GM03348 (cell line): ENCODE data around the gene MBD5.
A peak's percentile ranks its signal among the peaks of the same experiment; 100 is the strongest.
"Not testable (repeated sequence)": the region's sequence is repeated elsewhere in the genome, so short reads cannot be mapped to it uniquely, and the experiment has no call there.

Experiments
- DNase-seq: peaks from one replicate; pipeline ENCODE4 v3.0.0; 2012; ENCODE audit warnings: low spot score

Gene MBD5

GRCh38 chr2:148021059-148021861 is at the start of gene MBD5:
TSS of gene MBD5 (plus strand) at chr2:148021091.
- DNase-seq: peak; percentile 43

- no peak for DNase-seq
Measured at GRCh38 chr2:147976102-147976501, 44.8 kb upstream of the MBD5 start.

GRCh38 chr2:147977679-147978078 is 43.2 kb upstream of the MBD5 start:
- no peak for DNase-seq

- no peak for DNase-seq
Measured at GRCh38 chr2:147980940-147981528, 39.9 kb upstream of the MBD5 start.

DNA sequence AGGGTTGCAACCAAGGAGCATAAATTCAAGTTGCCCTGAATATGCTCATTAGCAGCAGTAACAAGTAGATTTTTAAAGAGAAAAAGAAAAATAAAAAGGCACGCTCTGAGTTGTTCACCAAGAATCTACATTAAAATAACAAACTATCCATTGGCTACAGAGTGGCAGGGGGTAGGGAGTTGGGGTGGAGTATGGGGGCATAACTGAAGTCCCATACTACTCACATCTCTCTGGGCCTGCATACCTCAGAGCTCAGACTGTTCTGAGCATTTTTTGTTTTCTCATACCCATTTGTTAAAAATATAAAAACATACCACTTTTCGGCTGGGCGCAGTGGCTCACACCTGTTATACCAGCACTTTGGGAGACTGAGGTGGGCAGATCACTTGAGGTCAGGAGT is 31.8 kb upstream of the MBD5 start:
- DNase-seq: no peak

DNA sequence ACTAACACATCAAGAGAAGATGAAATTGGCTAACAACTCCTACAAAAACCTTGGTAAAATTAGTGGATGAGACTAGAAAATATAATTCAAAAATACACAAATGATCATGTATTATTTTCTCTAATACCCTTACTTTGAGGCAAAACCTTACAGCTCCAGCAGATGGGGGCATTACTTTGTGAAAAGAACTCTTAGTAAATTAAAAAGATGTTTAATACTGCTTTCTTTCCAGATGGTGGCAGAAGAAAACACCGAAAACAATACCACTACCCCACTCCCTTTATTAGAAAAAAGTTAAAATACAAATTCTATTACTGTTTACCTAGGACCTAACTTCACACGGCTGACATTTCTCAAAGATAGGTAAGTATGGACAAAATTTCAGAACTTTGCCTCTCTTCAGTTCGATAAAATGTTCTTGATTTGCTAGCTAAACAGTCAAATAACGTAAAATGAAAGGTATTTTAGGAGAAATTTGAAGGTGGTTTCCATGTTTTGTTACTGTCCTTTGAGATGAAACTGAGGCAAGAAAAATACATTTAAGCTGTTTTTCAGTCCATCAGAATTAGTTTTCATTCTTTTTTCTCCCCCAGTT is 31.0 kb upstream of the MBD5 start:
- peak; percentile 78 for DNase-seq

DNA sequence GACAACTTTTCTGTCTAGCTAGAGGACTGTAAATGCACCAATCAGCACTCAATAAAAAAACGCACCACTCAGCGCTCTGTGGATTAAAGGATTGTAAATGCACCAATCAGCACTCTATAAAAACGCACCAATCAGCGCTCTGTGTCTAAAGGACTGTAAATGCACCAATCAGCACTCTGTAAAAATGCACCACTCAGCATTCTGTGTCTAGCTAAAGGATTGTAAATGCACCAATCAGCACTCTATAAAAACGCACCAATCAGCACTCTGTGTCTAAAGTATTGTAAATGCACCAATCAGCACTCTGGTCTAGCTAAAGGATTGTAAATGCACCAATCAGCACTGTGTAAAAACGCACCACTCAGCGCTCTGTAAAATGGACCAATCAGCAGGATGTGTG is 25.9 kb upstream of the MBD5 start:
- not testable (repeated sequence) for DNase-seq

- no peak for DNase-seq
Measured at GRCh38 chr2:147996828-147997227, 24.1 kb upstream of the MBD5 start.

DNA sequence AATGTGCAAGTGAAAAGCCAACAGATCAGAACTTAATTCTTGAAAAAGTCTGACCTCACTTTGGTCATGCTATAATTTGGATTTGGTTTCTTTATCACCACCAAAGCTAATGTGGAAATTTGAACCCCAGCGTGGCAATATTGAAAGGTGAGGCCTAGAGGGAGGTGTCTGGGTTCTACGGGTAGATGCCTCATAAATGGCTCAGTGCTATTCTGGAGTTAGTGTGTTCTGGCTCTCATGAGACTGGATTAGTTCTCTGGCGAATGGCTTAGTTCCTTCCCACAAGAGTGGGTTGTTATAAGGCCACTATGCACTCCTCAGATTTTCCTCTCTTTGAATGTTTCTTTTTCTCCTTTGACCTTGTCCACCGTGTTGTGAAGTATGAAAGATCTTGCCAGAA is 22.7 kb upstream of the MBD5 start:
- no peak for DNase-seq

DNA sequence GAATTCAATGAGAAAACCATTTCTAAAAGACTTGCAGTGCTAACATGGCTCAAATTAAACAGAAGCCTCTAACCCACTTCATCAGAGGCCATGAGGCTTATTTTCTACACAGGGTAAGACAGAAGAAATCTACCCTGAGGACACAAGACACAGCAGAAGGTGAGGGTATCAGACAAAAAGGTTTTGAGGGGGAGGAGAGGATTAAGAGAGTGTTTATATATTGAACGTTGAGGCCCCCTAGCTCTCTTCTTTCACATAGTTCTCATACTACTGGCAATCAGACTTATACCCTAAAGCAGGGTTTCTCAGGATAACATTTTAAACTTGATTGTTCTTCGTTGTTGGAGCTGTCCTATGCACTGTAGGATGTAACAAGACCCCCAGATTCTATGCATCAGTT is 21.8 kb upstream of the MBD5 start:
- DNase-seq: no peak

DNA sequence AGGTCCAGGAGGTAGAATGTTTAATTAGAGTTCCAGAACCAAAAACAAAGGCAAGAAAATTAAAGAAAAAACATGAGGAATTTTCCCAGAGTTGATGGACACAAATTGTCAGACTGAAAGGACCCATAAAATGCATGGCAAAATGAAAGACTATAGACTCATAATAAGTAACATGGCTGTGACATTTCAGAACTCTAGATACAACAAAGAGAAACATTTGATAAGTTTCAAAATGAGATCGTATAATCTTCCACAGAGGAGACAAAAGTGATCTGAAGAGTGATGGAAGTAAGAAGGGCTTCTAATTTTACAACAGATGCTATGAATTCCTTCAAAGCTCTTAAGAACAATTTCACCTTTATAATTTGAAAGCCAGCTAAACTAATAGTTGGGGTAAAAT is 20.8 kb upstream of the MBD5 start:
- DNase-seq: no peak

- DNase-seq: not testable (repeated sequence)
Measured at GRCh38 chr2:148002420-148002819, 18.5 kb upstream of the MBD5 start.

DNA sequence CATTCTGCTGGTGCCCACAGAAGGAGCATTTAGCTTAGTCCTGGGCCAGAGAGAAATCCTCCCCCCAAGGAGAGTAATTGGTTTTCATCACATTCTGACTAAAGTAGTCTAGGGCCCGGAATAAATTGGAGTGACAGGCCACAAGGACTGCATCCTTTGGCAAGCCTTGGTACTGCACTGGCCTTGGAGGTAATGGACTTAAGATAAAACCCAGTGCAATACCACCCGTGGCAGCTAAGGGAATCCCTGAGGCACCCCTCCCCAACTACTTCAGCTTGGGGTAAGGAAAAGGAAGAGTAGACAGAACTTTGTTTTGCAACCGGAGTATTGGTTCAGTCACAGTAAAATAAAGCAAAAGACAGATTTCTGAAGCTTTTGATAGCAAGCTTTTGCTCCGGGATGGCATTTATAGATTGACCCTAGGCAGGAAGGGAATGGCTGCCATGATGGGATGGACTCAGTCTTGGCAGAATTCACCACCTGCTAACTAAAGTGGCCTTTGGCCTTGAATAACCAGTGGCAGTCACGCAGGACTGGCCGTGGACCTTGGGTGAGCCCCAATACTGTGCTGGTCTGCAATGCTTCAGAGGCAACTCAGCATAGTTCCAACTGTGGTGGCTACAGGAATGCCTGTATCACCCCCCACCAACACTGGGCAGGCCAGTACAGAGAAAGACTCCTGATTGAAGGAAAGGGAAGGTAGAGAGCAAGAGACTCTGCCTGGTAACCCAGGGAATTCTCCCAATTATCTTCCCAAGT is 14.5 kb upstream of the MBD5 start:
- no peak for DNase-seq

DNA sequence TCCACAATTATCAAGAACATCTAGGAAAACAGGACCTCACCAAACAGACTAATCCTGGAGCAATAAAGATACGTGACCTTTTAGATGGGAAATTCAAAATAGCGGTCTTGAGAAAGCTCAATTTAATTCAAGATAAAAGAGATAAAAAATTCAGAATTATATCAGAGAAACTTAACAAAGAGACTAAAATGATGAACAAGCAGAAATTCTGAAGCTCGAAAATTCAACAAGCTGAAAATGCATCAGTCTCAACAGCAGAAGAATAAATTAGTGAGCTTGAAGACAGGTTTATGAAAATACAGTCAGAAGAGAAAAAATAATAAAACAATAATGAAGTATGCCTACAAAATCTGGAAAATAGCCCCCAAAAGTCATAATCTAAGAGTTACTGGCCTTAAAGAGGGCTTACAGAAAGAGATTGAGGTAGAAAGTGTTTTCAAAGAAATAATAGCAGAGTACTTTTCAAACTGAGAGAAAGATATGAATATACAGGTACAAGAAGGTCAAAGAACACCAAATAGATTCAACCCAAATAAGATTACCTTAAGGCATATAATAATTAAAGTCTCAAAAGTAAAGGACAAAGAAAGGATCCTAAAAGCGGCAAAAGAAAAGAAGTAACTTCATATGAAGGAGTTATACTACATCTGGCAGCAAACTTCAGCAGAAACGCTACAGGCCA is 13.5 kb upstream of the MBD5 start:
- DNase-seq: no peak

DNA sequence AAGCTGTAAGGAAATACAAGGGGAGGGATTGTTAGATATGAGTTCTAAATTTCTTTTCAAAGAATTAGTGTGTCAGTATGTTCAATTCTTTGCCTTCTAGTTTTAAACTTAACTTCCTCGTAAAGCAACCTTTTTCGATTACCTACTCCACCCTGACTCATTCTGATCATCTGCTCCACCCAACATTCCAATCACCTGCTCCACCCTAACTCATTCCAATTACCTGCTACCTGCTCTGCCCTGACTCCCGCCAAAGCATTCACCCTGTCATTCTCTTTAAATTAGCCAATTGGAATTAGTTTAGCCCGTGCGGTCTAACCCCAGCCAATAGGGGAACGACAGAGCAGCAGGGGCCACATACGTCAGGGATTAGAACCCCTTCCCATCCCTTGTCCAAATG is 12.5 kb upstream of the MBD5 start:
- DNase-seq: not testable (repeated sequence)

DNA sequence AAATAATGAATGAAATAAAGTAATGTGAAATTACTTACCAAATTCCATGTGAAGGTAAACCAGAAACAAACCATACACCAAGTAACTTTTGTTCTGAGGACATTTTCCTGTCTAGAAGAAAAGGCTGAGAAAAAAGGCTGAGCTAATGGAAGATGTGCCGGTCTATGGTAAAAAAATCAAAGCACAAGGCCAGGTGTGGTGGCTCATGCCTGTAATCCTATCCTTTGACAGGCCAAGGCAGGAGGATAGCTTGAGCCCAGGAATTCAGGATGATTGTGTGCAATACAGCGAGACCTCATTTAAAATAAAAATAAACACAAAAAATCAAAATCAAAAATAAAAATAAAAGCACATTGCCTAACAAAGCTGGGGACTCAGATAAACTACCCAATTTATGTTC is 7.0 kb upstream of the MBD5 start:
- DNase-seq: no peak

DNA sequence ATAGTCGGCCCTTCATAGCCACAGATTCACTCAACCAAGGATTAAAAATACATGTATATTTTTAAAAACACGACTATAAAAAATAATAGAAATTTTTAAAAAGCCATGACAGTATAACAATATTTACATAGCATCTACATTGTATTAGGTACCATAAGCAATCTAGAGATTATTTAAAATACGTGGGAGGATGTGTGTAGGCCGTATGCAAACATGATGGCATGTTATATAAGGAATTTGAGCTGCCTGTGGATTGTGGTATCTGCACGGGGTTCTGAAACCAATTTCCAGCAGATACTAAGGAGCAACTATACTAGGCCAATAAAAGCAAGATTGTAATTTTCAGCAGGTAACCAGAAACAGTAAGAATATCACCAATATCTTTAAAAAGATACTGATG is 6.3 kb upstream of the MBD5 start:
- DNase-seq: no peak

- peak; percentile 96 for DNase-seq
Measured at GRCh38 chr2:148020111-148021058, 506 bp upstream of the MBD5 start, which contains the start of gene ORC4. TSS of gene ORC4 (minus strand) at chr2:148020737. CDS start at chr2:147975958, 44,779 bp downstream.

- DNase-seq: no peak
Measured at GRCh38 chr2:148021886-148022285, 995 bp downstream of the MBD5 start.

GRCh38 chr2:148022351-148022750 is 1.5 kb downstream of the MBD5 start:
- no peak for DNase-seq

GRCh38 chr2:148022882-148023281 is 2.0 kb downstream of the MBD5 start:
- DNase-seq: no peak
